Stimulated activated naive CD4-positive, alpha-beta T cell treated with Interleukin-2 at 50 U/mL for 16 hours (primary cell): ENCODE data around the gene EZH2.
A peak's percentile ranks its signal among the peaks of the same experiment; 100 is the strongest.

Source experiments
- DNase-seq: peaks from one replicate; lab custom pipeline; 2025; lab: John Stamatoyannopoulos, UW

EZH2 gene

GRCh38 chr7:148804343-148805235 lies 79.5 kb downstream of the EZH2 start:
- DNase-seq: no peak

- DNase-seq: no peak
These were observed 81.0 kb downstream of the EZH2 start for GRCh38 chr7:148803094-148803493.

- DNase-seq: no peak
These were observed 82.0 kb downstream of the EZH2 start for GRCh38 chr7:148802101-148802493.

GRCh38 chr7:148800677-148801076 lies 83.4 kb downstream of the EZH2 start:
- DNase-seq: no peak

- DNase-seq: no peak
These were observed 84.1 kb downstream of the EZH2 start for GRCh38 chr7:148799893-148800555.

GRCh38 chr7:148796841-148797240 lies 87.2 kb downstream of the EZH2 start:
- no peak for DNase-seq

- DNase-seq: no peak
These were observed 89.6 kb downstream of the EZH2 start for GRCh38 chr7:148794476-148794875.

GRCh38 chr7:148793590-148793989 lies 90.5 kb downstream of the EZH2 start:
- no peak for DNase-seq

- DNase-seq: no peak
These were observed 92.5 kb downstream of the EZH2 start for GRCh38 chr7:148791546-148791945.

GRCh38 chr7:148790850-148791249 lies 93.2 kb downstream of the EZH2 start:
- DNase-seq: no peak

GRCh38 chr7:148790131-148790726 lies 93.9 kb downstream of the EZH2 start:
- no peak for DNase-seq

GRCh38 chr7:148789220-148789619 lies 94.9 kb downstream of the EZH2 start:
- no peak for DNase-seq

GRCh38 chr7:148787571-148788295 lies 96.4 kb downstream of the EZH2 start:
- DNase-seq: no peak

- no peak for DNase-seq
These were observed 100.1 kb downstream of the EZH2 start for GRCh38 chr7:148783801-148784527.

- DNase-seq: no peak
These were observed 101.2 kb downstream of the EZH2 start for GRCh38 chr7:148782757-148783456.

GRCh38 chr7:148774471-148774870 lies 109.6 kb downstream of the EZH2 start:
- DNase-seq: no peak

- DNase-seq: peak; percentile 4
These were observed 110.8 kb downstream of the EZH2 start for GRCh38 chr7:148773334-148773733.

- peak; percentile 30 for DNase-seq
These were observed 111.6 kb downstream of the EZH2 start for GRCh38 chr7:148772297-148773089.

GRCh38 chr7:148770004-148770403 lies 114.1 kb downstream of the EZH2 start:
- DNase-seq: no peak

- no peak for DNase-seq
These were observed 120.5 kb downstream of the EZH2 start for GRCh38 chr7:148763622-148764021.
